Neural progenitor cell (in vitro differentiated cells): ENCODE measurements around the gene SLC25A13.

ENCODE experiments used
- CTCF ChIP-seq: fragments of 200-600 bp; sonication (generic); IDR thresholded peaks from 2 replicates; pipeline ENCODE4 v1.5.1; 2017; ENCODE audit warnings: antibody characterized with exemption, mild to moderate bottlenecking
- EZH2 ChIP-seq: fragments of 200-600 bp; sonication (generic); IDR thresholded peaks from 2 replicates; pipeline ENCODE4 v1.6.1; 2017; ENCODE audit warnings: antibody characterized with exemption, mild to moderate bottlenecking, moderate library complexity
- EZH2phosphoT487 ChIP-seq: fragments of 200-600 bp; sonication (generic); IDR thresholded peaks from 2 replicates; pipeline ENCODE4 v1.6.1; 2017; ENCODE audit warnings: antibody characterized with exemption

GRCh38 chr7:96221888-96222287 lies 100.0 kb downstream of the SLC25A13 start:
- TF ChIP-seq EZH2 (no peak), CTCF (no peak), EZH2phosphoT487 (no peak)
